HG02885 (cell line): Measurements from ENCODE around the gene IFNGR1.
"Not testable (repeated sequence)": the region's sequence is repeated elsewhere in the genome, so short reads cannot be mapped to it uniquely, and the experiment has no call there.

ENCODE experiments used
- ATAC-seq: cut with Tn5 transposase; IDR thresholded peaks from one replicate; pipeline ENCODE4 v1.9.1; 2021; ENCODE audit warnings: mild to moderate bottlenecking; ENCODE audit not compliant: unreplicated experiment, poor library complexity

IFNGR1 gene

GRCh38 chr6:137236581-137237355 lies 17.6 kb upstream of the IFNGR1 start:
- ATAC-seq = no peak

GRCh38 chr6:137235686-137236085 lies 16.5 kb upstream of the IFNGR1 start:
- no peak for ATAC-seq

GRCh38 chr6:137233911-137234863 lies 15.0 kb upstream of the IFNGR1 start:
- peak; percentile 72 for ATAC-seq

GRCh38 chr6:137231895-137232294 lies 12.7 kb upstream of the IFNGR1 start:
- ATAC-seq = no peak

GRCh38 chr6:137230956-137231555 lies 11.9 kb upstream of the IFNGR1 start:
- no peak for ATAC-seq

- no peak for ATAC-seq
Observed at GRCh38 chr6:137230547-137230946, 11.4 kb upstream of the IFNGR1 start.

- ATAC-seq = no peak
Observed at GRCh38 chr6:137229075-137229759, 10.0 kb upstream of the IFNGR1 start.

GRCh38 chr6:137227871-137228302 lies 8.7 kb upstream of the IFNGR1 start:
- ATAC-seq = peak; percentile 71

- ATAC-seq = no peak
Observed at GRCh38 chr6:137226697-137227096, 7.5 kb upstream of the IFNGR1 start.

GRCh38 chr6:137224799-137225198 lies 5.6 kb upstream of the IFNGR1 start:
- peak; percentile 65 for ATAC-seq

GRCh38 chr6:137223370-137224131 lies 4.4 kb upstream of the IFNGR1 start:
- no peak for ATAC-seq

- no peak for ATAC-seq
Observed at GRCh38 chr6:137222381-137222780, 3.2 kb upstream of the IFNGR1 start.

GRCh38 chr6:137219664-137220252 lies 573 bp upstream of the IFNGR1 start:
- ATAC-seq = no peak

GRCh38 chr6:137218473-137218916 lies 690 bp downstream of the IFNGR1 start:
- ATAC-seq = peak; percentile 39

GRCh38 chr6:137217801-137218472 lies 1.2 kb downstream of the IFNGR1 start:
- ATAC-seq = no peak

GRCh38 chr6:137216875-137217553 lies 2.2 kb downstream of the IFNGR1 start:
- ATAC-seq = no peak

- ATAC-seq = no peak
Observed at GRCh38 chr6:137216106-137216505, 3.1 kb downstream of the IFNGR1 start.

GRCh38 chr6:137215630-137216029 lies 3.6 kb downstream of the IFNGR1 start:
- ATAC-seq = not testable (repeated sequence)
